Gastroesophageal sphincter (tissue), 3 donors: ENCODE results near the gene SPON1.

Experiments used
- POLR2AphosphoS5 ChIP-seq: sonication (generic); formaldehyde crosslinking; IDR thresholded peaks from one replicate; pipeline ENCODE4 v1.6.1; 2017; ENCODE audit warnings: antibody characterized with exemption
- TF ChIP-seq, protein P1 (sequence below), 4 experiments: fragments of 200-600 bp in 2 of 4; fragments of 450-650 bp in 2 of 4; sonication (generic) in 1 of 4; IDR thresholded peaks; one replicate each; pipeline ENCODE4 v1.5.1; 2017 to 2019; ENCODE audit warnings: antibody characterized with exemption in 4 of 4, mild to moderate bottlenecking in 2 of 4, moderate library complexity in 2 of 4

DNA sequence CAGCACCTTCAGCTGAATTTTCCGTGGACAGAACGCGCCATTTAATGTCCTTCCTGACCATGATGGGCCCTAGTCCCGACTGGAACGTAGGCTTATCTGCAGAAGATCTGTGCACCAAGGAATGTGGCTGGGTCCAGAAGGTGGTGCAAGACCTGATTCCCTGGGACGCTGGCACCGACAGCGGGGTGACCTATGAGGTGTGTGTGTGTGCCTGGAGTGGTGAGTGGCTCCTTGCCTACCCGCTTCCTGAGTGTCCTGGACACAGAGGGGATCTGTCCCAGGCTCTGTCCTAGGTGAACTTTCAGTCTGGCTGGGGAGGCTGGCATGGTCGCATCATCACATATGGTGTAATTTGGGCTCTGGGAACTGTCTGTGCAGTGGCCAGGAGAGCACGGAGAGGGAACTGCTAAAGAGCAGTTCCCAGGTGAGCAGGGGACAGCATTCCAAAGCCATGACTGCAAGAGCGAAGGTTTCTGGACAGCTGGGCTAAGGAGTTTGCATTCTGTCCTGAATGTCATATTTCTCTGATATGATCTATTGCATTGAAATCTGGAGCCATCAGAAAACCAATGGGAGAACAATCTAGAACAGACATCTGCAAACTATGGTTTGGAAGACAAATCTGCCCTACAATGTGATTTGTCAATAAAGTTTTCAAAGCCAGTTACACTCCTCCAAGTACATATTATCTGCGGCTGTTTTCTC lies 292.2 kb downstream of the SPON1 start:
- TF ChIP-seq, protein P1, sequence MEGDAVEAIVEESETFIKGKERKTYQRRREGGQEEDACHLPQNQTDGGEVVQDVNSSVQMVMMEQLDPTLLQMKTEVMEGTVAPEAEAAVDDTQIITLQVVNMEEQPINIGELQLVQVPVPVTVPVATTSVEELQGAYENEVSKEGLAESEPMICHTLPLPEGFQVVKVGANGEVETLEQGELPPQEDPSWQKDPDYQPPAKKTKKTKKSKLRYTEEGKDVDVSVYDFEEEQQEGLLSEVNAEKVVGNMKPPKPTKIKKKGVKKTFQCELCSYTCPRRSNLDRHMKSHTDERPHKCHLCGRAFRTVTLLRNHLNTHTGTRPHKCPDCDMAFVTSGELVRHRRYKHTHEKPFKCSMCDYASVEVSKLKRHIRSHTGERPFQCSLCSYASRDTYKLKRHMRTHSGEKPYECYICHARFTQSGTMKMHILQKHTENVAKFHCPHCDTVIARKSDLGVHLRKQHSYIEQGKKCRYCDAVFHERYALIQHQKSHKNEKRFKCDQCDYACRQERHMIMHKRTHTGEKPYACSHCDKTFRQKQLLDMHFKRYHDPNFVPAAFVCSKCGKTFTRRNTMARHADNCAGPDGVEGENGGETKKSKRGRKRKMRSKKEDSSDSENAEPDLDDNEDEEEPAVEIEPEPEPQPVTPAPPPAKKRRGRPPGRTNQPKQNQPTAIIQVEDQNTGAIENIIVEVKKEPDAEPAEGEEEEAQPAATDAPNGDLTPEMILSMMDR (IDR thresholded peaks at IDR 0.05): no peak
- no peak for TF ChIP-seq POLR2AphosphoS5
